OCI-LY7 (cell line): ENCODE results near the gene IFRD2.

Experiments
- EZH2phosphoT487 ChIP-seq: fragments of 200-600 bp; sonication (generic); IDR thresholded peaks from 2 replicates; pipeline ENCODE4 v1.6.1; 2018; ENCODE audit warnings: low read depth, borderline replicate concordance, mild to moderate bottlenecking, mixed run types, antibody characterized with exemption, low read length, moderate library complexity, mixed read lengths
- TF ChIP-seq, protein P1 (sequence below): fragments of 200-600 bp; sonication (generic); conservative IDR thresholded peaks from 2 replicates; pipeline ENCODE4 v1.5.1; 2014; ENCODE audit warnings: mild to moderate bottlenecking, antibody characterized with exemption, low read length, moderate library complexity, mixed read lengths

DNA sequence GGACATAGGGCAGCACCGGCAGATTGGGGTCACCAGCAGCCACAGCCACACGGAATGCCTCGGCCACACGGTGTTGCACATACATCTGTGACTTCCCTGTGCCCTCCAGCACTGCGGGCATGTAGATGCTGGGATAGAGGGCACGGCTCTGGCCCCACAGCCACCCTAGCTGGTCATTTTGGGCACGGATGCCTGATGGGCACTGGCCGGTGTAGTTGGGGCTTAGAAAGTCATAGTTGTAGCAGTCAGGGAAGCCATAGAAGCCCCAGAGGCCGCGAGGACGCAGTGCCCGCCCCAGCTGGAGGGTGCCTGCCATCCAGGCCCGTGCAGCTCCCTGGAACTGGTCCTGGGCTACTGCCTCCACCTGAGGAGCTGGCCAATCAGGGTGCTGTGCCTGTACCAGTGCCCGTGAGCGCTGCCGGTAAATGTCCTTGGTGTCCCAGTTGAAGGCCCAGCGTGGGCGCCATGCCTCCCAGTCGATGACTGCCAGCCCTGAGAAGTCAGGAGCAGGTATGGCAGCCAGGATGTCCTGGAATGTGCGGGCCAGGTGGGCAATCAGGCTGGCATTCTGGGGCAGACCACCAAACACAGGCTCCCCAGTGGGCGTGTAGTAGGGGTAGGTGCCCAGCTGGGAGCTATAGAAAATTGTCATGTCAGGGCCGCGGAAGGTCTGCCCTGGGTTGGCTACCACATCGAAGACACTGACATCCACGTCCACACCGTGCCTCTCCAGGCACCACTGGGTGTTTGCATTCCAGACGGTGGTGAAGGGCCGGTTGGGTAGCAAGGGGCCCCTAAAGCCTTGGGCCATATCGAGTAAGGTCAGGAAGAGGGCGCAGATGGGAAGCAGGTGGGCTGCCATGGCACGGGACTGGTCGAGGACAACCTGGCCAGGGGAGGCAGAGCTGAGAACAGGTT is 10.1 kb upstream of the IFRD2 start:
- TF ChIP-seq, protein P1, sequence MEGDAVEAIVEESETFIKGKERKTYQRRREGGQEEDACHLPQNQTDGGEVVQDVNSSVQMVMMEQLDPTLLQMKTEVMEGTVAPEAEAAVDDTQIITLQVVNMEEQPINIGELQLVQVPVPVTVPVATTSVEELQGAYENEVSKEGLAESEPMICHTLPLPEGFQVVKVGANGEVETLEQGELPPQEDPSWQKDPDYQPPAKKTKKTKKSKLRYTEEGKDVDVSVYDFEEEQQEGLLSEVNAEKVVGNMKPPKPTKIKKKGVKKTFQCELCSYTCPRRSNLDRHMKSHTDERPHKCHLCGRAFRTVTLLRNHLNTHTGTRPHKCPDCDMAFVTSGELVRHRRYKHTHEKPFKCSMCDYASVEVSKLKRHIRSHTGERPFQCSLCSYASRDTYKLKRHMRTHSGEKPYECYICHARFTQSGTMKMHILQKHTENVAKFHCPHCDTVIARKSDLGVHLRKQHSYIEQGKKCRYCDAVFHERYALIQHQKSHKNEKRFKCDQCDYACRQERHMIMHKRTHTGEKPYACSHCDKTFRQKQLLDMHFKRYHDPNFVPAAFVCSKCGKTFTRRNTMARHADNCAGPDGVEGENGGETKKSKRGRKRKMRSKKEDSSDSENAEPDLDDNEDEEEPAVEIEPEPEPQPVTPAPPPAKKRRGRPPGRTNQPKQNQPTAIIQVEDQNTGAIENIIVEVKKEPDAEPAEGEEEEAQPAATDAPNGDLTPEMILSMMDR: no peak
- TF ChIP-seq EZH2phosphoT487: no peak
